ENCODE measurements around the gene ZNF319.
A peak's percentile ranks its signal among the peaks of the same experiment; 100 is the strongest.

The ZNF319 gene

DNA sequence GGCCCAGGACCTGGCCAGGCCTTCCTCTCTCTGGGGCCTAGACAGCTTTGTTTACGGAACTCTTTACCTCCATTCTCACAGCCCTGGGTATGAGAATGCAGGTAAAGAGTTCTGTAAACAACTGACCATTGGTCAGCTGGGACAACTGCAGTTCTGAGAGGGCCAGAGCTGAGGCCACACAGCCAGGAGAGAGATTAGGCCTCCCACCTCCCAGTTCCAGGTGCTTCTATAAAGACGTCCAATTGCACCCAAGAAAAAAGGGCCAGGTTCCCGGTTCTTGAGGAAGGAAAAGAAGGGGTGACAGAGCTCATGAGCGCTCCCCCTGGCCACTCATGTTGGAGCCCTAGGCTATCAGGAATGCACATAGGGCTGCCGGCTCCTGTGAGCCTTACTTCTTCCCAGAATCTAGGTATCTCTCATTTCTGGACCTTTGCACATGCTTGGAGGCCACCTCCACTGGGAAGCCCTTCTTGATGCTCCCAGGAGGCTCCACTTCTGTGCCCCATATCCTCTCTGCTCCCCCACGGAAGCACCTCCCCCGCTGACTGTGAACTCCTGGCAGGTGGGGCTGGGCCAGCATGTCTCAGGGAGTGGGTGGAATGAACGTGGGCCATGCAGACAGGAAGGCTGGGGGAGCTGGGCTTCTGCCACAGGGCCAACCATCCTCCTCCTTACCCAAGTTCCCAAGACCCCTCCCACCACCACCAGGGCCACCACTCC is 42.6 kb downstream of the ZNF319 start:
- DNase-seq = no peak

DNA sequence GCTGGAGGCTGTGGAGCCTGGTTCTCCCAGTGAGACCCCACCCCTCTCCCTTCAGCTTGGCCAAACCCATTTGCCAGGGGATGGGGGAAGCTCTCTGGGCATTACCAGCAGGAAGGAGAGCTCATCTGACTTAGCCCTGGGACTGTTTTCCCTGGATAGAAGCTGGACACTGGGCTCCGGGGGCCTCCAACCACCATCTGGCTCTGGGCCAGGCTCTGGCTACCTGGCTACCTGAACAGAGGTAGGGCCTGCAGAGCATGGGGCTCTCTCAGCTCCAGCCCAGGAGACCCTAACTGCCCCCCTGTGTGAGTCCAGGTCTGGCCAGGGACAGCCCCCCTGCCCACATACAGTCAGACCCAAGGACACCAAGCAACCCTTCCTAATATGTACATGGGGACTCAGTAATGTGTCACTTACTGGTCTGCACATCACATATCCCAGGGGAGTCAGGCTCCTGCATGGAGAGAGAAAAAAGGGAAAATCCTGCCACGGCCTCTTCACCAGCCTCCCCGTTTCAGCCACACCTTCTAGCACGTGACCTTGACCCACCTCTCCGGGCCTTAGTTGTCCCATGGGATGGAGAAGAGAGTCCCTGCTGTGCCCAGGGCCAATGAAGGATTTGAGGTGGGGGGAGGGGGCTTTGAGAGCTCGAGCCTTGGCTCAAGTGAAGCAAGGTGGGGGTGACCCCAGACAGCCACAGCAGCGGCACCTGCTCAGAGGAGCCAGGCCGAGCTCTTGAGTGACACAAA is 43.4 kb downstream of the ZNF319 start:
- no peak for DNase-seq

DNA sequence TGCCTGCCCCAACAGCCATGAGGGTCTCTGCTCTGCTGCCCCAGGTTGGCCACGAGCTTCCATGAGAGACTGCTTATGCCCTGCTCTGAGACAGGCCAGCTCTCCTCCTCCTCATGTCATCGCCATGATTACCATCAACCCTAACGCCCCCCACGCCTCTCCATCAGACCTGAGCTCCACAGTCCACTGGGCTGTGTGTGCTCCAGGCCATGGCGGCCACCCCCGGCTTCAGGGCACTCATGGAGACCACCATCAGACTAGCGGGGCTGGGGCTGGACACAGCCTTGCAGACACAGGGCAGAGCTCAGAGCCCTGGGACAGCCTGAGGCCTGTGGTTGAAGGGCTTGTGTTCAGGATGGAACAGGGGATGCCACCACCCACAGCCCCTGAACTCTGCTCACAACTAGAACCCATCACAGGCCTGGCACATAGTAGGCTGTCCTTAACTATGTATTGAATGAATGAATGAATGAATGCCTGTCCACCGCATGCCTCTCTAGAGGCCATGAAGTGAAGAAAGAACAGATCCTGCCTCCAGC is 44.1 kb downstream of the ZNF319 start:
- no peak for DNase-seq

DNA sequence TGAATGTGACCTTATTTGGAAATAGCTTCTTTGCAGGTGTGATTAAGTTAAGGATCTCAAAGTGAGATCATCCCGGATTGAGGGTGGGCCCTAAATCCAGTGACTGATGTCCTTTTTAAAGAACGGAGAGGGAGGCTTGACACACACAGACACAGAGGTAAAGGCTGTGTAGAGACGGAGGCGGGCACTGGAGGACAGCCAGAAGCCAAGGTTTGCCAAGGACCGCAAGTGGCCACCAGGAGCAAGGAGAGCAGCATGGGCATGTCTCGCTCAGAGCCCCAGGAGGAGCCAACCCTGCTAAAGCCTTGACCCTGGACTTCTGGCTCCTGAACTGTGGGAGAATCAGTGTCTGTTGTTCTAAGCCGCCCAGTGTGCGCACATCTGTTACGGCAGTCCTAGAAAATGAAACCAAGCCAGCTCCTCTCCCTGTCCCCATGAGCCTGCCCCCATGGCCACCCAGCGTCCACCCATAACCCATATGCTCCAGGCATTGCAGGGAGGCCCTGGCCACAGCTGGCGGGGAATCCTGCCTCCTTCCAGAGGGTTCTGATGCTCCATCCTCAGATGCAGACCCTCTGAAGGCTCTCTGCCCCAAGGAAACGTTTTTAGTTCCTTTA is 44.8 kb downstream of the ZNF319 start:
- no peak for DNase-seq

DNA sequence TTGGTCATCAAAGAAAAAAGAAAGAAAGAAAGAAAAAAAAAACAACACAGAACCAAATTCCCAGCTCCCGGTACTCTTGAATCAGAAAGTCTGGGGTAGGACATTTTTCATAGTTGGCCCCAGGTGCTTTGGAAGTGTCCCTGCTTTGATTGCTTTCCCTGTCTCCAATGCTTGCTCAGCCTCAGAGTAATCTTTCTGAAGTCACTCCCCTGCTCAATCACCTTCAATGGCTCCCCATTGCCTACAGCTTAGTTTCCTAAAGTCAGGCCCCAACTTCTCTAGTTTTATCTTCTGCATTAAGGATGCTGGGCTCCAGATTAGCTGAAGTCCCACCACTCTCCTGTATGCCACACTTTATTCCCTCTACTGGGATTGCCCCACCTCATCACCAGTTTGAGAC is 46.6 kb downstream of the ZNF319 start:
- no peak for DNase-seq

DNA sequence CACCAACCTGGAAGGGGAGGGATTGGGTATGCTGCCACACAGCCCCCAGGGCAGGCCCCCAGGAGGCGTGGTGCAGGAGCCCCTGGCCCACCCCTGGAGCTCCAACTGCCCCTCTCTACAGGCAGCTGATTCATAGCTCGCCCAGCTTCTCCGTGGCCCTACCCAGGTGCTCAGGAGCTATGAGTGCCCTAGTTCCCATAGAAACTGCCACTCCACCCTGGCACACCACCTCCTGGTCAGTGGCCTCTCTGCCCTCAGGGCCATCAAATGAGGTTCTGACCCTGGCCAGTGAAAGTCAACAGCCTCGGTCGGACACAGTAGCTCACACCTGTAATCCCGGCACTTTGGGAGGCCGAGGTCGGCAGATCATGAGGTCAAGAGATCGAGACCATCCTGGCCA is 47.6 kb downstream of the ZNF319 start:
- no peak for DNase-seq

DNA sequence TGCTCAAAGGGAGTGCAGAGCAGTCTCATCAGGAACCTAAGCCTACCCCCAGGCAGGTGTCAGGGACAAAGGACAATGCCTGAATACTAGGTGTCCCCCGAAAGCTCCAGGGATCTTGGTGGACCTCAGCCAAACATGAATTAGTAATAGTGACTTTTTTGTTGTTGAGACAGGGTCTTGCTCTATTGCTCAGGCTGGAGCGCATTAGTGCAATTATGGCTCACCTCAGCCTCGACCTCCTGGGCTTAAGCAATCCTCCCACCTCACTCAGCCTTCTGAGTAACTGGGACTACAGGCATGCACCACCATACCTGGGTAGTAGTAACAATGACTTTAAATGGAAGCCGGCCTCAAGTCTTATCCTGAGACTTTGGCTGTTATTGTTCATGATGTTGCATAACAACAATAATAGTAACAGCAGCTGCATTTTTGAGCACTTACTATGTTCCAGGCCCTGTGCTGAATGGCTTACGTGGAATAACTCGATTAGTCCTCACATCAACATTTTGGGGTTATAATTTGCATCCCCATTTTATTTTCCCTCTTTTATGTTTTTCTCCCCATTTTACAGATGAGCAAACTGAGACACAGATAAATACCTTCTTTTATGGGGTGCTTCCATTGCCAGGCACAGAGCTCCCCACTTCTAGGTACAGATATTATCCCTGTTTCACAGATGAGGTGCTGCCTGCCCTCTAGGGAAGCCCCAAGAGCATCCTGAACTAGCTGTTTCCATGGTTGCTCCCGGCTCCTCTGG is 49.1 kb downstream of the ZNF319 start:
- DNase-seq = no peak

DNA sequence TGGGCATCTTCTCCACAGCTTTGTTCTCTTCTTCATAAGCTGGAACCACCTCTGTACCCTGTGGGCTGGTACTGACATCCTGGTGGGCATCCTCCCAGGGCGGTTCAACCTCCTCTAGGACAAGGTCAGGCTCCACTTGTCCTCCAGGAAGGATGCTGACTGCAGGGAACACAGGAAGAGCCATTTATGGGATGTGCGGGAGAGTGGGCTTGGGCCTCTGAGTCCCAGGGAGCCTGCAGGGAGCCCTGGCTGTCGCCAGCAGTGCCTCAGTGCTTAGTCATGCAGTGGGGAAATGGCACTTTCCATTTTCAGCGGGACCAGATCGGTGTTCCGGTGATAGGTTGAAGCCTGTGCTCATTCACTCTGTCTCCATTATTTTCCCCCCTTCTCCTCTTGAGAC is 50.1 kb downstream of the ZNF319 start:
- no peak for DNase-seq

DNA sequence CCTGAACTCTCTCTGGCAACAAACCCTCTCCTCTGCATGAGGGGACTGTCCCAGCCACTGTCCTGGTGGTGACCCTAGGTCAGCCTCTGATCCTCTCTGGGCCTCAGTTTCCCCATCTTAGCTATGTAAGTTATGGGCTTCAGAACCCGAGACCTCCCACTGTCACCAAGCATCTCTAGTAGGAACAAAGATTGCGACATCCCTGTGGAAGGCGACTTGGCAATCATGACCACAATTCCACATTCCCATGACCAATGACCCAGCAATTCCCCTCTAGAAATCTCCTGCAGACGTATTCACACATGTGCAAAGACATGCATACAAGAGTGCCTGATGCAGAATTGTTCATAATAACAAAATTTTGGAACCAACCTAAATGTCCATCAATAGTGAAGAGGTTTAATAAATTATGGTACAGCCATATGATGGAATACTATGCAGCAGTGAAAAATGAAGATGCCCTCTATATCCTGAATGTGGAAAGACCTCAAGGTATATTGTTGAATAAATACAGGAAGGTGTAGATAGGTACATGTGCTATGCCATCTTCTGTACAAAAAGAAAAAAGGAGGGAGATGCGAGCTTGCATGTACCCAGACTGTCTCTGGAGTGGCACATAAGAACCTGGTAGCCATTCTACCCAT is 50.8 kb downstream of the ZNF319 start:
- DNase-seq = no peak

DNA sequence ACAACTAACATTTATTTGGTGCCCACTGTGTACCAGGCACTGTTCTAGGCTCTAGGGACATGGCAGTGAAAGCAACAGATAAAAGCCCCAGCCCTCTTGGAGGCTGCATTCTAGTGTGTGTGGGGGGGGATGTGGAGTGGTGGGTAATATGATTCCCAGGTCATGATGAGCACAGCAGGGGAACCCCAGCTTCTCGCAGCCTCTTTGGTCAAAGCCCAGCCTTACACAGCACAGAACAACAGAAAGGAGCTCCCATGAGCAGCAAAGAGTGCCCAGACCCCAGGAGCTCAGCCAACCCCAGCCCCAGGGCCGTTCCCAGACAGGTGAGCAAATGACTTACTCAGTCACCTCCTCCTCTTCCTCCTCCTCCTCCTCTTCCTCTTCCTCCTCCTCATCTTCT is 51.5 kb downstream of the ZNF319 start:
- DNase-seq = no peak

DNA sequence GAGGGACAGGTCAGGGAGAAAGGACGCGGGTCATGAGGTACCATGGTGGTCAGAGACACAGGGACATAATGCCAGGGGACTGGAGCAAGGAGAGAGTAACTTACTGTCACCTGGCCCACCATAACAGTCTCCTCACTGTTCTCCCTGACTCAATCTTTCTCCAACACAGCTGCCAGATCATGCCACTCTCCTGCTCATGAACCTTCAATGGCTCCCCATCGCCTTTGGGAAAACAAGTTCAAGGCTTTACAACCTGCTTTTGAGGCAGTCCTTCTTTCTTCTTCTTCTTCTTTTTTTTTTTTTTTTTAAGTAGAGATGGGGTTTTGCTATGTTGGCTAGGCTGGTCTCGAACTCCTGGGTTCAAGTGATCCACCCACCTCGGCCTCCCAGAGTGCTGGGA is 52.4 kb downstream of the ZNF319 start:
- no peak for DNase-seq

DNA sequence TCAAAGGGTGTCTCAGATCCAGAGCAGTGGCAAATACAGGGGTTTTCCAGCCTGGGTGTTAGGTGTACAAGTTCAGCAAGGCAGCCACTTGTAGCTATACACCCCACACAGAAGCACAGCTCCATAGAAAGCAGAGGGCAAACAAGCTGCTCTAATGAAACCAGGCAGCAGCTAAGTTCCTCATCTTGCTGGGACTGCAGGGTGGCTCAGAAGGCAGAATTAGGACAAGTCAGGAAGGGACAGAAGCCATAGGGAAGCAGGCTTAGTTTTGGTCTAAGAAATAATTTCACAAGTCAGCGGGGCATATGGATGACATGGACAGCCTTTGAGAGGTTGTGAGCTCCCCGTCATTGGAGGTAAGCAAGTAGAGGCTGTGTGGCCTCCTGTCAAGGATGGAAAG is 53.2 kb downstream of the ZNF319 start:
- DNase-seq = no peak

DNA sequence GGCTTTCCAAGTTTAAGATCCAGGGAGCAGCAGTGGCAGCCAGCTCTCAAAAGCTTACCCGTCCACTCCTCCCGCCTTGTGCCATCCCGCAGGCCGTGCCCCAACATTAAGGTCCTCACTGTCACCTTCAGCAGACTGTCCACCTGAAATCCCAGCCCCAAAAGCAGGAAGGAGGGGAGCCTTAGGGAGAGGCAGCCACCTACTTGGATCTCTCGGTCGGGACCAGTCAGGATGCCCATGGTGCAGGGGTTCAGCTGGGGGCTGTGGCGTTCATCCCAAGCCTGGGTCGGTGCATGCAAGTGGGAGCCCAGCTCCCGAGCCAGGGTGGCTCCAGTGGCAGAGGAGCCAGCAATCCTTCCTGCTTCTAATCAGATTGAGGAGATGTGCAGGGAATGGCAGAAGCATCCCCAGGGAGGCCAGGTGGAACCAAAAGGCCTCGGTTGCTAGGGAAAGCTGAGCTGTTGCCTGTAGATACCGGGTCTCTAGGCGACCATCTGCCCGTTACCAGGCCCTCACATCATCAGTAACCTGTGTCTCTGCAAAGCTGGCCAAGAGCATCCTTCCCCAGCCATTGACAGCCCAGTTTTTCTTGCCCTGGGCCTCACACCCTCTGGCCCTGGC is 54.2 kb downstream of the ZNF319 start:
- peak in 11 of 51 donors; percentile 9 to 50 (median 25) for DNase-seq

DNA sequence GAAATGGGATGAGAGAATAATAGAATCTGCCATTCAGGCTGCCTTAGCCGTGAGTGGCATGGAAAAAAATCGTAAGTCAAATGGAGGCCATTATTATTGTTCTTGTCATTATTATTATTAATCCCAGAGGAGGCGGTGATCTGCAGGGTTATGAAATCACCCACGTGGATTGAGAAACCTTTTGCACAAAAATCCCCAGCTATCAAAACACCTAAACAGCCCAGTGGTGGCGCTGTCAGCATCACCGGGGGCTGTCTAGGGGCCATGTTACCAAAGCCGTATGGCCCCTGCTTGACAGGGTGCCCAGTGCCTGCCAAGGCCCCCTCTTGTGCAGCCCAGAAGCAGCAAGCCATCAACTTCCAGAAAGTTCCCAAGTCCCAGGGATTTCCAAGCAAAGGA is 54.7 kb downstream of the ZNF319 start:
- DNase-seq = no peak

DNA sequence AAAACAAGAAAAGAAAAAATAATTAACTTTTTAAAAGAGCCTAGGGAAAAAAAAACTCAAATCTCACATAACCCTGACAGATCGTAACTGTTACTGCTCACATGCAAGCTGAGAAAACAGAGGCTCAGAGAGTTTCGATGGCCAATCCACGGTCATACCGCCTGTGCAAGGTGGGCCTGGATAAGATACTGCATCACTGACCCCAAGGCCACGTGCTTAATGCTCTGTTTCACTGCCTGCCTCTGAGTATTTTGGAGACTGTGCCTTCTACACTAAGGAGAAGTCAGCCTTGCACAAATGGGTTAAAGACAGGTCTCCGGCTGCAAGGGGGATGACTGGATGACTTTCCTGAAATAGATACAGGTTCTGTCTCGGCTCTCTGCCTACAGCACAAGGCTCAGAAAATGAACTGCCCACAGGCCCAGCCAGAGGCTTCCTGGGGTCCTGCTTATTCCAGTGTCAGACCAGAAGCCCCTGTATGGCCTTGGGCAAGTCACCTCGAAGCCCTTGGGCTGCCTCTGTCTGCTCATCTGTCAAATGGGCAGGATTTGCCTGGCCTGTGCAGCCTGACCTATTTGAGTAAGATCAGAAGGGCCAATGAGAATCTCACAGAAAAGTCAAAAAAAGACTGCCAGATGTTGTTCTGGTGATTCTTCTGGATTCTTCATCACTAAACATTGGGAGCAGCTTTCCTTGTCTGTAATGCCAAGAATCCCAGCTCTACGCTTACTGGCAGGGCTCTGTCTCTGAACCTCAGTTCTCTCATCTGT is 55.3 kb downstream of the ZNF319 start:
- no peak for DNase-seq
